AG09319 (cell line): ENCODE data around the gene LGR6.

Experiments used
- DNase-seq: peaks from one replicate; pipeline ENCODE4 v3.0.0-alpha.2; 2010; ENCODE audit warnings: low read depth; ENCODE audit errors: extremely low read depth
- TF ChIP-seq, protein P1 (sequence below): IDR thresholded peaks from 2 replicates; pipeline ENCODE4 v1.5.1; 2011; ENCODE audit warnings: low read depth, mild to moderate bottlenecking, inconsistent platforms, low read length, moderate library complexity

LGR6 gene

DNA sequence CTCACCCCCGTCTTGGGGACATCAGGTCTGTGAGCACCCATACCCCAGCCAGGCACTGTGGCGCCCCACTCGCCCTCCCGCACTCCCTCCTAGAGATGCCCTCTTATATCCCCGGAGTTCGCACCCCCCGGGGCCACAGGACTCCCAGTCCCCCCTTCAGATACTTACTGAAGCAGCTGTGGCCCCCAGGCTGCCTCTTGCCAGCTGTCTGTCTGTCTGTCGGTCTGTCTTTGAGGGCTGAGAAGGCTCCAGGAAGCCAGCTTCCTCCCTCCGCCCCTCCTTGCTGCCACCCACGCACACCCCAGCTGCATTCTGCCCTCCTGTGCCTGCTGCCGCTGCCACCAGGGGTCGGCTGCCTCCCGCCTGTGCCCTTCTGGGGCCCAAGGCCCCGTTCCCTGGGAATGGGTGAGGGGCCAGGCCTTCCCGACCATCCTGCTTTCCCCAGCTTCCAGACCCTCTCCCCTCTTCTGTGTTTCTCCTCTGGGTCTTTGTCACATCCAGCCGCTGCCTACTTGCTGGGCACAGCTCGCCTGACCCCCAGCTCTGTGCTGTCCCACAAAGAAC, 33.1 kb upstream of the LGR6 start, which contains the start of gene PTPN7:
Gene PTPN7, minus strand, starts transcription at position 226 of the 564 bp plus-strand sequence. CDS start 1,200 bp downstream, outside the sequence.
- no peak for DNase-seq
- TF ChIP-seq, protein P1, sequence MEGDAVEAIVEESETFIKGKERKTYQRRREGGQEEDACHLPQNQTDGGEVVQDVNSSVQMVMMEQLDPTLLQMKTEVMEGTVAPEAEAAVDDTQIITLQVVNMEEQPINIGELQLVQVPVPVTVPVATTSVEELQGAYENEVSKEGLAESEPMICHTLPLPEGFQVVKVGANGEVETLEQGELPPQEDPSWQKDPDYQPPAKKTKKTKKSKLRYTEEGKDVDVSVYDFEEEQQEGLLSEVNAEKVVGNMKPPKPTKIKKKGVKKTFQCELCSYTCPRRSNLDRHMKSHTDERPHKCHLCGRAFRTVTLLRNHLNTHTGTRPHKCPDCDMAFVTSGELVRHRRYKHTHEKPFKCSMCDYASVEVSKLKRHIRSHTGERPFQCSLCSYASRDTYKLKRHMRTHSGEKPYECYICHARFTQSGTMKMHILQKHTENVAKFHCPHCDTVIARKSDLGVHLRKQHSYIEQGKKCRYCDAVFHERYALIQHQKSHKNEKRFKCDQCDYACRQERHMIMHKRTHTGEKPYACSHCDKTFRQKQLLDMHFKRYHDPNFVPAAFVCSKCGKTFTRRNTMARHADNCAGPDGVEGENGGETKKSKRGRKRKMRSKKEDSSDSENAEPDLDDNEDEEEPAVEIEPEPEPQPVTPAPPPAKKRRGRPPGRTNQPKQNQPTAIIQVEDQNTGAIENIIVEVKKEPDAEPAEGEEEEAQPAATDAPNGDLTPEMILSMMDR, result no peak

DNA sequence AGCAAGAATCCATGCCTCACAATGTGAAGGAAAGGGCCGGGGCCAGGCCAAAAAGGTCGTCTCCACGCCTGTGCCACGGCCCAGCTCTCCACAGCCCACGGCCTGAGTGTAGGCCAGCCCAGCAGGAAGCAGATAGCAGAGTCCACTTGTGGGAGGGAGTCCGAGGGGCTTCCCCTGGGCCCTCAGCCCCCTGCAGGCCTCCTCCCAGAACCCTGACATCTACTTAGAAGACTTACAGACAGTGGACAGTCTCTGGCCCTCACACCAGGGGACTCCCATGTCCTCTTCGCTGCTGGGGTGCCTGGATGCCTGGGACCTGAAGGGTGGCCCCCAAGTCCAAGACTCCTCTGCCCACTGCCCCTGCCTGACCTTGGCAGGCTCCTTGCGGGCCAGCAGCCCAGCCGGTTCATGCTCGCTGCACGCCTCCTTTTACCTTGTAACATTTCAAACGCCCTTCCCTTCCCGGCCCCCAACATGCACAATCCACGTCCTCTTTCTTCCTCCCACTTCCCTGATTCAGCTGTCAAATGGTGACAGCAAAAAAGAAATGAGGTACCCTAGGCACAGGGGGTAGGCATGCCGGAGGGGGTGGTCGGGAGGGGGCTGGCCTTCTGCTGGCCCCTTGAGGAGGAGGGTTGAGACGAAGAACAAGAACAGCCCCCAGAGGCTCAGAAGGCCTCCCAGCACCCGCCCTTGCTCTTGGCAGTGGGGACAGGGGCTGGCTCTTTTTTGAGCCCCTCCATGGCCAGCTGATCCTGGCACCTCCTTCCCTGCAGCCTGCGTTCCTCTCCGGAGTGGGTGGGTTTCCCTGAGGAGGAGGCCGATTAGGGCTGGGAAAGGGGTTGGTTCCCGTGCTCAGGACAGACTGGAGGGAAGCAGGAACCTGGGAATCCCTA, 32.2 kb upstream of the LGR6 start:
- no peak for DNase-seq
- TF ChIP-seq, protein P1, result no peak

DNA sequence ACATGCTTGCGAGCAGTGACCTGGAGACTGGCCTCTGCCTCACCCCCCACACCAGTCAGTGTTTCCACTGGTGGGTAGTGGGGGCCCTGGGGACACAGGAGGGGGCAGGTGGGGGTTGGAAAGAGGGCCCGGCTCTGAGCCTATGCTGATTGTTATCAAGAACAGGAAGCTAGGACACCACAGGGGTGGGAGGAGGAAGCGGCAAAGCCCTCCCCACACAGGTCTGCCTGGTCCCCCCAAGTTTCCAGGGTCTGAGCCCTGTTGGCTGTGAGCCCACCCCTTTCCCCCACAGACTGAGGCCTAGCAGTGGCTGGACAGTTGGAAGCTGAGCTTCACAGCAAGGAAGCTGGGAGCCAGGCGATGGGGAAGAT, 31.6 kb upstream of the LGR6 start:
- TF ChIP-seq, protein P1, result no peak
- DNase-seq, result no peak

DNA sequence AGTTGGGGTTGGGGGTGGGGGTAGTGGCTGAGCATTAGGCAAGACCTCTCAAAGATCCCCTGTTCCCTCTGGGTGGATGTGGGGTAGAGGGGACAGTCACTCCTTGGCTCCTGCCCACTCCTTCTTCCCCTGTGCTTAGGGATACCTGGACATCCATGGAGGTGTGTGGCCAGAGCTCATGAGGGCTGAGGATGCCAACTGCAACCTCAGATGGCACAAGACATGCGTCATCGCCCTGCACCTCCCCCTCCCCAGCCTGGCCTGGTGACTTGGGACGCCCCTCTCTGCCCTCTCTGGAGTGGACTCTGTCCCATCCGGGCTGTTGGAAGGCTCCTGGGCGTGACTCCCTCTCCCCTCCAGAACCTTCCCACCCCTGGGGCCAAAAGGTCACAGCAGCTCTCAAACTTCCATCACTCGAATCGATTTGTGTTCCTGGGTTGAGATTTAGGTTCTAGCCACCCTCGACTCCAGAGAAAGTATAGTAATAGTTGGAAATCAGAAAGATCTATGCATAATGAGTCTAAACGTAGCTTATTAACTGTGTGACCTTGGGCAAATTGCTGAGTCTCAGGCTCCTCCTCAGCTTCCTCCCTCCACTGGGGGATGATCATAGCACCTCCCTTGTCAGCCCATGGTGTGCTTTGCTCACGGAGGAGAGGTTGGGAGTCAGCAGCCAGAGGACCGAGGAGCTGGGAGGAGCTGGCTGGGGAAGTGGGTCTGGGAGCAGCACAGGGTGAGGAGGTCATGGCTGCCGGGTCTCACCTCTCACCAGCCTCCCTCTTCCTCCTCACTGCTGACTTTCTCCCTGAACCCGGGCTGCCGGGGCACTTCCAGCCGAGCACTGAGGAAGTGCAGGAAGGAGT, 30.9 kb upstream of the LGR6 start:
- TF ChIP-seq, protein P1, result no peak

DNA sequence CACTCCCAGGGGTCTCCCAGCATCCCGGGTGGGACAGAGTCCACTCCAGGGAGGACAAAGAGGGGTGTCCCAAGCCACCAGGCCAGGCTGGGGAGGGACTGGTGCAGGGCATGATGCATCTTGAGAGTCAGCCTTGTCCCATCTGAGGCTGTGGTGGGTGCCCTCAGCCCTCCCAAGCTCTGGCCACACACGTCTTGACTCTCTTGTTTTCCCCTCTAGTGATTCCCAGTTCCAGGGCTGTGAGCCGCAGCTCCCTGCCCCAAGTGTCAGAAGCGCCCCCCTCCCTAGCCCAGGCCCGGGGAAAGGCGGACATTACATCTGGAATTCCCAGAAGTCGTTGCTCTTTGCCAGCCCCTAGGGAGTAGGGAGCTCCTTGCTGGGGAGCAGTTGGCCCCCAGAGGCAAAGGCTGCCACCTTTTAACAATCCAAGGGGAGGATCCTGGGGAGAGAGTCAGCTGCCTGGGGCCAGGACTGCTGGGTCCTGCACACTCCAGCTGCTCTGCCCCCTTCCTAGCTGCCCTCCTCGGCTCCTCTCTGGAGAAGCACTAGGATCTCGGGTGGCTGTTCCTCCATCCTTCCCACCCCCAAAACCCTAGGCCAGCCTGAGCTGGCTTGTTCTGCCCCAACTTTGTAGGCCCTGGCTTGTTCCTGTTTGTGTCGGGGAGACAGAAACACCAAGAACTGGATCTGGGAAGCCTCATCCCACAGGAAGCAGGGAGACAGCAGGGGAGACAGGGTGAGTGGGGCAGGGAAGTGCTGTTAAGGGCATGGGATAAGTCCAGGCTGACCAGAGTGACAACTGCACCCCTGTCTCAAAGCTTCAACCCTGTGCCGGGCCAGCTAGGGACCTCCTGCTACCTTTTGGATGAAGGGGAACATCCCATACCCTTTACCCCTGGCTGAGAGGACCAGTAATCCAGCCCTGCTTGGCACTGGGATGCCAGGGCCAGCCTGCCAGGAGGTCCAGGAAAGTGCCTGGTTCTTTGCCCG, 30.0 kb upstream of the LGR6 start:
- no peak for DNase-seq
- TF ChIP-seq, protein P1, result no peak

More for the DNA sequence above, 30.9 kb upstream of the LGR6 start:
- DNase-seq, result no peak

DNA sequence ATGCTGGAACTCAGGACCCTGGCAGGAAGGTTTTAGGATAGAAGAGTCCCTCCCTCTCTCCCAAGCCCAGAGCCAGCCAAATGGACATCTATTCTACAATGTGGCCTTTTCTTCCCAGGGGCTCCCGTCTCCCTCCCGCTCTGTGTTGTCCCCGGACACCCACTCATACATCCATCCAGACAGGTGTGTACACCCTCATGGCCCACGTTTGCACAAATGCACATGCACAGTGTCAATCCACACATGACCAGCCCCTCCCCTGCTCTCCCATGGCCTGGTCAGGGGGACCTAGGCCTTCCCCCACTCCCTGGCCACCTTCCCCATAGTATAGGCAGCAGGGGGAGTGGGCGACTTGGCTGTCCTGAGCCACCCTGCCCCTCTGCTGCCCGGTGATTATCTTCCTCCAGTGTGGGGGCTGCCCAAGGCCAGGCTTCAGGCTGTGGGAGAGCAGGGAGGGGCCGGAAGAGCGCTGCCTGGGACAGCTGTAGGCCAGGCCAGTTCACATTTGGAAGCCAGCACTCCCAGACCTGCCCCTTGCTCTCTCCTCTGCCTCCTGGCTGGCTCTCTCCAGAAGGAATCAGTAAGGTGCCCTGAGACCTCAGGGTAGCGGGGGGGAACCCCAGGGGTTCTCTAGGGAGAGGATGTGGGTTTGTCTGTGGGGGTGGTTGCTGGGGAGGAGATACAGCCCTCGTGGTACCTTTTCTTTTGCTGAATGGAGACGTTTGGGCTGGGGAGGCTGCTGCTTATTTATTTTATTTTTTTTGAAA, 29.1 kb upstream of the LGR6 start:
- DNase-seq, result no peak

More for the DNA sequence above, 29.1 kb upstream of the LGR6 start:
- TF ChIP-seq, protein P1, result no peak
